GM23248 (cell line): ENCODE measurements around the gene RGMA.

Source experiments
- EZH2 ChIP-seq: fragments of 200-600 bp; sonication (generic); IDR thresholded peaks from 2 replicates; pipeline ENCODE4 v1.6.1; 2018; ENCODE audit warnings: antibody characterized with exemption, mild to moderate bottlenecking; ENCODE audit not compliant: insufficient read depth, poor library complexity, severe bottlenecking
- EZH2phosphoT487 ChIP-seq: fragments of 200-600 bp; sonication (generic); IDR thresholded peaks from 2 replicates; pipeline ENCODE4 v1.6.1; 2018; ENCODE audit warnings: antibody characterized with exemption, moderate library complexity, mild to moderate bottlenecking, low read depth; ENCODE audit not compliant: insufficient read depth

GRCh38 chr15:93042211-93042610 lies 46.8 kb downstream of the RGMA start:
- TF ChIP-seq EZH2: no peak
- TF ChIP-seq EZH2phosphoT487: no peak
